Fibroblast of skin of right biceps (primary cell): ENCODE measurements around the gene CCNH.
A peak's percentile ranks its signal among the peaks of the same experiment; 100 is the strongest.

Experiments used
- DNase-seq: peaks from one replicate; pipeline ENCODE4 v3.0.0-alpha.2; 2013

Gene CCNH

GRCh38 chr5:87412630-87413342 lies at the start of gene CCNH:
Gene CCNH, minus strand, starts transcription at chr5:87412930. Its CDS starts 136 bp downstream, at chr5:87412794.
- peak; percentile 98 for DNase-seq

GRCh38 chr5:87457706-87458105 lies 45.0 kb upstream of the CCNH start:
- DNase-seq, result no peak

GRCh38 chr5:87453801-87454200 lies 41.1 kb upstream of the CCNH start:
- DNase-seq, result no peak

GRCh38 chr5:87452837-87453236 lies 40.1 kb upstream of the CCNH start:
- DNase-seq, result no peak

DNA sequence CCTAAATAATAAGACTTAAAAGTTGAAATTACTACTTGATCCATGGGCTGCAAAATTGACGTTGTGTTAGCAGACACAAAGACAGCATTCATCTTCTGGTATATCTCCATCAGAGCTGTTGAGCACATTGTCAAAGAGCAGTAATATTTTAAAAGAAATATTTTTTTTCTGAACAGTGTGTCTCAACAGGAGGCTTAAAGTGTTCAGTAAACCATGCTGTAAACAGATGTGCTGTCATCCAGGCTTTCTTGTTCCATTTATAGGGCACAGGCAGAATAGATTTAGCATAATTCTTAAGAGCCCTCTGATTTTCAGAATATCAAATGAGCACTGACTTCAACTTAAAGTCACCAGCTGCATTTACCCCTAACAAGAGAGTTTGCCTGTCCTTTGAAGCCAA lies 29.7 kb upstream of the CCNH start:
- no peak for DNase-seq

- no peak for DNase-seq
Observed at GRCh38 chr5:87438231-87438630, 25.5 kb upstream of the CCNH start.

GRCh38 chr5:87437724-87438123 lies 25.0 kb upstream of the CCNH start:
- no peak for DNase-seq

- no peak for DNase-seq
Observed at GRCh38 chr5:87435144-87435694, 22.5 kb upstream of the CCNH start.

- no peak for DNase-seq
Observed at GRCh38 chr5:87434461-87434860, 21.7 kb upstream of the CCNH start.

GRCh38 chr5:87433945-87434344 lies 21.2 kb upstream of the CCNH start:
- no peak for DNase-seq

DNA sequence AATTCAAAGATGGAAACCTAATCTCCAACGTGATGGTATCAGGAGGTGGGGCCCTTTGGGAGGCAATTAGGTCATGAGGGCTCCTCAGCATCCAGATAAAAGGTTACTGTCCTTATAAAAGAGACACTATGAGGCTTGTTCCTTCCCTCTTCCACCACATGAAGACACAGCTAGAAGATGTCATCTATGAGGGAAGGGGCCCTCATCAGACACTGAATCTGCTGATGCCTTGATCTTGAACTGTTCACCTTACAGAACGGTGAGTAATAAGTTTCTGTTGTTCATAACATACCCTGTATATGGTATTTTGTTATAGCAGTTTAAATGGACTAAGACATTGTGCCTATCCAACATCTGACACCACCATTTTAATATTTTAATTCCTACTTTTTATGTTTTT lies 19.7 kb upstream of the CCNH start:
- DNase-seq, result no peak

- DNase-seq, result no peak
Observed at GRCh38 chr5:87430863-87431457, 18.2 kb upstream of the CCNH start.

DNA sequence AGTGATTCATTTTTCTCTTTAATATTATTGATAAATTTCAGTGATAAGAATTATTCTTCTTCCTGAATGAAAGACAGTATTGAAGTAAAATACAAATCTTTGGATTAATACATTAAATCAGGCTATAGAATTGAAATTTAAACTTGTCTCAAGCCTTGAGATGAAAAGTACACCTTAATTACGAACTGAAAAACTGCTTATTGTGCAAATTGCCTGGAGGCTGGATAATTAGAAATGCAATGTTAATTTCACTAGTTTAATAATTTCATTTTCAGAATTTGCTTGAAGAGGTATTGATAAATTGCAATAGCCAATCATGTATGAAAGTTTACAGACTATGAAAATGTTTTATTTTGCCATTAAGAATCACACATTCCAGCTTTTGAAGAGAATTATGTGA lies 11.0 kb upstream of the CCNH start:
- DNase-seq, result no peak

GRCh38 chr5:87421307-87421706 lies 8.6 kb upstream of the CCNH start:
- no peak for DNase-seq

- no peak for DNase-seq
Observed at GRCh38 chr5:87418506-87418905, 5.8 kb upstream of the CCNH start.

DNA sequence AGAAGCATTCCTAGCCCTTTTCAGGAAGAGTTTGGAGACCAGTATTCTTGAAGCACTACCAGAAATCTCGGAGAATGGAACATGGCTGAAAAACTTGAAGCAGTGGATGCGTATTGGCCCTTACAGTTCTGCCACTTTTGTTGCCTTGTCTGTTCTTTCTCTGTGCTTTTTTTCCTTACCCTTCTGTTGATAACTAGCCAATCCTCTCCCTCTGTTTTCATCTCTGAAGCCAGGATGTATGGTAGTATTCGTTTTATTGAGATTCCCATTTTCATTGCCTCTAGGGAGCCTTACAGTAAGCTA lies 564 bp upstream of the CCNH start:
- no peak for DNase-seq

- peak; percentile 31 for DNase-seq
Observed at GRCh38 chr5:87411973-87412629, 629 bp downstream of the CCNH start.

GRCh38 chr5:87411586-87411972 lies 1.2 kb downstream of the CCNH start:
- DNase-seq, result no peak

- peak; percentile 63 for DNase-seq
Observed at GRCh38 chr5:87410931-87411330, 1.8 kb downstream of the CCNH start.

DNA sequence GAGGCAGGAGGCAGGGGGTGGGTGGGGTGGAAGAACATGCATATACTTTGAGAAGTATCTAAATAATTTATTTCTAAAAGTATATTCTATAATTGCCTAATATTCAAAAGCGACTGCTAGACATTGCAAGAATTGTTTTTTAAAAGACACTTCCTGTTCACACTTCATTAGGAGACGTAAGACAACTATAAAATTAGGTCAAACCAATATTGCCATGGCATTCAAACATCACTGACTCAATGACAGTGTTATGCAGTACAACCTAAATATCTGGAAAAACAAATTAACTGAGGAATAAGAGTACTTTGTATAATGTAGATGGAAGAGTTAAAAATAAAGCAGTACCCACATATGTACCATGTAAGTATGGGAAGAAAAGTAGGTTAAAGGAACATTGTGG lies 4.5 kb downstream of the CCNH start:
- no peak for DNase-seq

DNA sequence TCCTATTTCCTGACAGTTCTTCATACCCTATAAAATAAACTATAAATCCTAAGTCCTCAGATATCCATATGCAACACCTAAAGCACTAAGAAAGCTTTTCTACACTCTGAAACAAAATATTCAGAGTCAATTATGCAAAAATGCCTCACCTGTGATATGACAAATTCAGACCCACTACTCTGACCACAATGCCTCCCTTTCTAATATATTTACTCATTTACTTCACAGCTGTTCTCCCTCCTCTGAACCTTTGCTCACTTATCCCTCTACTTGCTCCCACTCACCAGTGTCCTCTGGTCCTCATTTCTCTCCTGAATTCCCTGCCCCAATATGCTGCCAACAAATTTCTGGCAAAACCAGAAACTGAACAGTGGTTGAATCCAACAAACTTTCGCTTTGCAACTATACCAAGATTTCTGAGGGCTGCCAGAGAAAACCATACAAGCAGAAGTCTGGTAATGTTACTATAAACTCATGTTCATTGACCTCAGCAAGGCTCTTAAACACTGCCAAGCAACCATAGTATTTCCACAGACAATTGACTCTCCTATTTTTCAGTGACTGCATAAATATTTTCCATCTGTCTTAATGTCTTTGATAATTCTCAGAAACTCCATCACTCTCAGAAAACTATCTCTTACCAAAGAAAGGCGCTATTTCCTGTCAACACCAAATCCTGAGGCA lies 7.1 kb downstream of the CCNH start:
- no peak for DNase-seq

DNA sequence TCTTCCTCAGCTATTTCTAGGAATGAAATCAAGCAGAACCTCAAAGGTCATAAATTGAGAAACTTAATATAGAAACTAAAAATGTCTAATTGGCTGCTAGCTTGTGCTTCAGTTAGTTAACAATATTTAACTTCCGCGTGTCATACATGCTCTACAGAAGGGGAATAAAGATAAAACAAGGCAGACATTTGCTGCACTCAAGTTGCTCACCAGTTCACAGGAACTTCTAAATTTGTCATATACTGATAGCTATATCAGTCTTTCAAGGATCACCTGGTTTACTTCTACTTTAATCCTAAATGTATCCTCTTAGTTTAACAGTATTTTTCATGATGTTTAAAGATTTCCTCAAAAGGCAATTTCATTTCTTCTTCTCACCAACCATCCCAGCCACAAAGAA lies 8.4 kb downstream of the CCNH start:
- no peak for DNase-seq

DNA sequence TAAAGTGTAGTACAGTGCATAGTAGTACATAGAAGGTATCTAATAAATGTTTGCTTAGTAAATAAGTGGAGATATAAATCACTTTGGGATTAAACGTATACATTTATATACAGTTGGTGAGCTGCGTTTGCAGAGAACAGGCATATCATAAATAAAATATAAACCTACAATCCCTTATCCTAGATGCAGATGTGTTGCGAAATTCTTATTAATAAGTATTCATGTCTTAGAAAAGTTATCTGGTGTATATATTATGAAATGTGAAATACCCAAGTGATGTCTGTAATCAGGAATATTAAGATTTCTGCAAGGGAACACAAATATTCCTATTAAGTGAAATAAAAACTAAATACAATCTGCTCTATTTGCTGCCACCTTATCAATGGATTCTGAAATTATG lies 8.8 kb downstream of the CCNH start:
- no peak for DNase-seq

GRCh38 chr5:87403409-87403808 lies 9.3 kb downstream of the CCNH start:
- no peak for DNase-seq
